Suprapubic skin (tissue), 4 donors: ENCODE measurements around the gene RINL. TPM values are rescaled to one million over a fixed set of nuclear protein-coding genes. Genes with fewer than 3 reads are reported as not detected.

Source experiments
- DNase-seq, 2 donors: peaks; one replicate each; pipeline ENCODE4 v3.0.0-alpha.2; 2019; ENCODE audit warnings: low spot score in 2 of 2
- H3K27ac ChIP-seq: fragments of 200-600 bp; sonication (generic); one replicate; pipeline ENCODE4 v1.5.1; 2019
- H3K27me3 ChIP-seq: fragments of 200-600 bp; sonication (generic); one replicate; pipeline ENCODE4 v1.5.1; 2019
- H3K36me3 ChIP-seq: fragments of 200-600 bp; sonication (generic); one replicate; pipeline ENCODE4 v1.5.1; 2019
- H3K4me1 ChIP-seq: fragments of 200-600 bp; sonication (generic); one replicate; pipeline ENCODE4 v1.5.1; 2019
- H3K4me3 ChIP-seq: fragments of 200-600 bp; sonication (generic); one replicate; pipeline ENCODE4 v1.5.1; 2019; ENCODE audit warnings: mild to moderate bottlenecking
- H3K9me3 ChIP-seq: fragments of 200-600 bp; sonication (generic); one replicate; pipeline ENCODE4 v1.5.1; 2019
- EP300 ChIP-seq: sonication (generic); formaldehyde crosslinking; IDR thresholded peaks from one replicate; pipeline ENCODE4 v1.6.1; 2017; ENCODE audit warnings: antibody characterized with exemption
- POLR2A ChIP-seq, 2 donors: fragments of 450-650 bp; IDR thresholded peaks; one replicate each; pipeline ENCODE4 v1.6.1; 2017; ENCODE audit warnings: antibody characterized with exemption in 2 of 2, mild to moderate bottlenecking in 2 of 2, moderate library complexity in 2 of 2
- POLR2AphosphoS5 ChIP-seq, 3 donors: sonication (generic); formaldehyde crosslinking; IDR thresholded peaks; one replicate each; pipeline ENCODE4 v1.6.1; 2017; ENCODE audit warnings: antibody characterized with exemption in 3 of 3
- WGBS: methylation state at CpG from one replicate; pipeline ENCODE4 v1.1.5; 2018; 5-methylcytosine and 5-hydroxymethylcytosine counted together
- total RNA-seq, 4 donors: library from RNA; depleted of rRNA; stranded (reverse); fragments of >200 nt; gene quantifications; one replicate each; pipeline ENCODE4 v1.1.0, GENCODE V29; 2016
- TF ChIP-seq, protein P1 (sequence below), 2 donors: fragments of 200-600 bp in 1 of 2; fragments of 450-650 bp in 1 of 2; sonication (generic) in 1 of 2; IDR thresholded peaks; one replicate each; pipeline ENCODE4 v1.5.1; 2016 to 2019; ENCODE audit warnings: antibody characterized with exemption in 2 of 2, mild to moderate bottlenecking in 1 of 2, moderate library complexity in 1 of 2

RINL gene
- total RNA-seq, 4 donors from 2014 or later, result 5.1 to 17.2 (median 9.2) TPM

DNA sequence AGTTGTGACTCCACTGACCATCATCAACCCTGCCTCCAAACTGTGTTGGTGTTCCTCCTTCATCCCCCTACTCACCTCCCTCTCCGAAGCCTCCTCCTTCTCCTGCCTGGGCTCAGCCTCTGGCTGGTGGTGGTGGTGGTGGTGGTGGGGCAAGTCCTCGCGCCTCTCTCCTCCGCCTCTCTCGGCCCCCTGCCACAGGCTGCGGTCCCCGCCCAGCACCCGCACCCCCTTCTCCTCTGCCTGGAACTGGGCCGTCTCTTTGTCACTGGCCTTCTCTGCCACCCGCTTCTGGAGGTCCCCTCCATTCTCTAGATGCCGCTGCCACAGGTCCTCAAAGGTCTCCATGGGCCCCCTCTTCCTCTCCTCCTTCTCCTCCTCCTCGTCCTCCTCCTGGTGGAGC lies 32.4 kb upstream of the RINL start:
- Histone ChIP-seq H3K27me3 (no peaks in the 10 kb centered on the region), H3K36me3 (peaks cover 33% of the 10 kb centered on the region), H3K27ac (no peak overlapping the region), H3K9me3 (no peaks in the 10 kb centered on the region), H3K4me3 (no peak overlapping the region), H3K4me1 (no peaks in the 10 kb centered on the region)
- TF ChIP-seq POLR2AphosphoS5 (IDR thresholded peaks at IDR 0.05), result no peak
- no peak for TF ChIP-seq EP300
- TF ChIP-seq, protein P1, sequence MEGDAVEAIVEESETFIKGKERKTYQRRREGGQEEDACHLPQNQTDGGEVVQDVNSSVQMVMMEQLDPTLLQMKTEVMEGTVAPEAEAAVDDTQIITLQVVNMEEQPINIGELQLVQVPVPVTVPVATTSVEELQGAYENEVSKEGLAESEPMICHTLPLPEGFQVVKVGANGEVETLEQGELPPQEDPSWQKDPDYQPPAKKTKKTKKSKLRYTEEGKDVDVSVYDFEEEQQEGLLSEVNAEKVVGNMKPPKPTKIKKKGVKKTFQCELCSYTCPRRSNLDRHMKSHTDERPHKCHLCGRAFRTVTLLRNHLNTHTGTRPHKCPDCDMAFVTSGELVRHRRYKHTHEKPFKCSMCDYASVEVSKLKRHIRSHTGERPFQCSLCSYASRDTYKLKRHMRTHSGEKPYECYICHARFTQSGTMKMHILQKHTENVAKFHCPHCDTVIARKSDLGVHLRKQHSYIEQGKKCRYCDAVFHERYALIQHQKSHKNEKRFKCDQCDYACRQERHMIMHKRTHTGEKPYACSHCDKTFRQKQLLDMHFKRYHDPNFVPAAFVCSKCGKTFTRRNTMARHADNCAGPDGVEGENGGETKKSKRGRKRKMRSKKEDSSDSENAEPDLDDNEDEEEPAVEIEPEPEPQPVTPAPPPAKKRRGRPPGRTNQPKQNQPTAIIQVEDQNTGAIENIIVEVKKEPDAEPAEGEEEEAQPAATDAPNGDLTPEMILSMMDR (IDR thresholded peaks at IDR 0.05), result no peak
- no peak for TF ChIP-seq POLR2A (IDR thresholded peaks at IDR 0.05)
- WGBS, result 94% methylated on average over 12 of the region's 12 CpGs
- DNase-seq, result no peak

DNA sequence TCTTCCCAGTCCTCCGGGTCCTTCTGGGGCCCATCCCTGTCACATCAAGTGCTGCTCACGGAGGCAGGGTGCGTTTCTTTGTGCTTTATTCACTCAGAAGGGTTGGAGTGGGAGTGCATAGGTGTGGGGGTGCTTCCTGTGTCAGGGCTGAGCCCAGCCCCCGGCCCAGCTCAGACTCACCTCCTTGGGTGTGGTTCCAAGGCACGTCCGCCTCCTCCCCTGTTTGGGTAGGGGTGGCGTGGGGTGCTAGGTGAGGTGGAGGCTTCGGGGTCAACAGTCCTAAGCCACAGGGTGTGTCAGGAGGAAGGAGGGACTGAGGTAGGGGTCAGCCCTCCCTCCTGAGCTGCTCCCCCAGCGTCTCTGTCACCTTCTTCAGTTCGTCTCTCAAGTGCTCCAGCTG lies 30.8 kb upstream of the RINL start:
- Histone ChIP-seq H3K4me3 (no peak overlapping the region), H3K27me3 (no peaks in the 10 kb centered on the region), H3K4me1 (no peaks in the 10 kb centered on the region), H3K27ac (no peak overlapping the region), H3K36me3 (peaks cover 37% of the 10 kb centered on the region), H3K9me3 (no peaks in the 10 kb centered on the region)
- no peak for TF ChIP-seq EP300
- TF ChIP-seq POLR2A (IDR thresholded peaks at IDR 0.05), result no peak
- TF ChIP-seq POLR2AphosphoS5 (IDR thresholded peaks at IDR 0.05), result no peak
- TF ChIP-seq, protein P1 (IDR thresholded peaks at IDR 0.05), result no peak
- 55% methylated on average over 10 of the region's 10 CpGs for WGBS
- DNase-seq, result no peak

DNA sequence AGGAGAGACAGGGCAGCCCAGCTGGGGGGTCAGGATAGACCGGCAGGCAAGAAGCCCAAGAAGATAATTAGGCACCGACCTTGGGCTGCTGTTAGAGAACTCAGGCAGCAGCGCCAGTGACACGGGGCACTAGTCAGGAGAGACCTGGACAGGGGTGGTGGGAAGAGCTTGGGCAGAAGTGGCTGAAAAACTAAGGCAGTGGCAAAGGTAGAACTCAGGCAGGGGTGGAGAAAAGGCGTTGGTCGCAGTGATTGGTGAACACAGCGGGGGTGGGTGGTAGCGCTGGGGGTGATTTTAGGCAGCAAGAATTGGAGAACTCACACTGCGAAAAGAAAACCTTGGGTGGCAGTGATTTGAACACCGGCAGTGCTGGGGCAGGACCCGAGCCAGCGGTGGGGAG lies 29.6 kb upstream of the RINL start:
- H3K27me3 ChIP-seq, result no peaks in the 10 kb centered on the region
- no peaks in the 10 kb centered on the region for H3K9me3 ChIP-seq
- H3K27ac ChIP-seq, result no peak overlapping the region
- peaks cover 37% of the 10 kb centered on the region for H3K36me3 ChIP-seq
- TF ChIP-seq POLR2AphosphoS5 (IDR thresholded peaks at IDR 0.05), result no peak
- no peak for TF ChIP-seq EP300
- TF ChIP-seq POLR2A (IDR thresholded peaks at IDR 0.05), result no peak
- TF ChIP-seq, protein P1 (IDR thresholded peaks at IDR 0.05), result no peak
- 93% methylated on average over 12 of the region's 12 CpGs for WGBS
- no peak for DNase-seq
- H3K4me3 ChIP-seq, result no peak overlapping the region
- no peaks in the 10 kb centered on the region for H3K4me1 ChIP-seq

DNA sequence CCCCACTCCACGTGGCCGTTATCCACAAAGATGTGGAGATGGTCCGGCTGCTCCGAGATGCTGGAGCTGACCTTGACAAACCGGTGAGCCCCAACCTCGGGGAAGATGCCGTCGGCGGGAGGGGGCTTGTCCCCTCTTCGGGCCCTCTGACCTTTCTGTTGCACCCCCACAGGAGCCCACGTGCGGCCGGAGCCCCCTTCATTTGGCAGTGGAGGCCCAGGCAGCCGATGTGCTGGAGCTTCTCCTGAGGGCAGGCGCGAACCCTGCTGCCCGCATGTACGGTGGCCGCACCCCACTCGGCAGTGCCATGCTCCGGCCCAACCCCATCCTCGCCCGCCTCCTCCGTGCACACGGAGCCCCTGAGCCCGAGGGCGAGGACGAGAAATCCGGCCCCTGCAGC lies 29.2 kb upstream of the RINL start:
- no peaks in the 10 kb centered on the region for H3K4me1 ChIP-seq
- H3K36me3 ChIP-seq, result peaks cover 37% of the 10 kb centered on the region
- H3K27ac ChIP-seq, result no peak overlapping the region
- H3K4me3 ChIP-seq, result no peak overlapping the region
- WGBS, result 95% methylated on average over 21 of the region's 29 CpGs
- no peak for DNase-seq
- no peaks in the 10 kb centered on the region for H3K9me3 ChIP-seq
- TF ChIP-seq, protein P1 (IDR thresholded peaks at IDR 0.05), result no peak
- no peak for TF ChIP-seq POLR2AphosphoS5 (IDR thresholded peaks at IDR 0.05)
- no peak for TF ChIP-seq POLR2A (IDR thresholded peaks at IDR 0.05)
- TF ChIP-seq EP300, result no peak
- no peaks in the 10 kb centered on the region for H3K27me3 ChIP-seq

DNA sequence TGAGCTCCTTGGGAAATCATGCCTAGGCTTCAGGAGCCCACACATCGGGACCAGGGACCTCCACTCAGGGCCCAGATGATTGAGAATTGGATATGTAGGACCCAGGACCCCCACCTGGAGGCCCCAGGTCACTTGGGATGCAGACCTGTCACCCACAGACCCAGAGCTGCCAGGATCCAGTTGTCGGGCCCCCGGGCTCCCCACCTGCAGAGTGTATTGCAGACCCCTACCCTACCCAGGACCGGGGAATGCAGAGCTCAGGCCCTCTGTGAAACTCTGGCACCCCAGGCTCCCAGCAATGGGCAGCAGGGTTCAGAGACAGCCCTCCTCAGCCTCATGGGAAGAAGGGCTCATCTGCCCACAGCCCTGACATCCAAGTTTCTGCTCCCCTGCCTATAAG lies 27.5 kb upstream of the RINL start:
- Histone ChIP-seq H3K27ac (no peak overlapping the region), H3K27me3 (no peaks in the 10 kb centered on the region), H3K36me3 (peaks cover 37% of the 10 kb centered on the region), H3K4me3 (no peak overlapping the region), H3K4me1 (peaks cover 6% of the 10 kb centered on the region), H3K9me3 (no peaks in the 10 kb centered on the region)
- no peak for DNase-seq
- WGBS, result 93% methylated on average over 3 of the region's 4 CpGs
- TF ChIP-seq EP300 (no peak), POLR2A (IDR thresholded peaks at IDR 0.05) (no peak), POLR2AphosphoS5 (IDR thresholded peaks at IDR 0.05) (no peak)
- TF ChIP-seq, protein P1 (IDR thresholded peaks at IDR 0.05), result no peak
